HG02623 (cell line): ENCODE measurements around the gene B9D2.
"Not testable (repeated sequence)": the region's sequence is repeated elsewhere in the genome, so short reads cannot be mapped to it uniquely, and the experiment has no call there.

Source experiments
- ATAC-seq: cut with Tn5 transposase; IDR thresholded peaks from one replicate; pipeline ENCODE4 v1.9.1; 2021; ENCODE audit warnings: moderate library complexity; ENCODE audit not compliant: unreplicated experiment

Gene B9D2

GRCh38 chr19:41356984-41357739 lies 6.8 kb downstream of the B9D2 start:
- ATAC-seq: no peak

- no peak for ATAC-seq
These were observed 8.1 kb downstream of the B9D2 start for GRCh38 chr19:41355802-41356201.

DNA sequence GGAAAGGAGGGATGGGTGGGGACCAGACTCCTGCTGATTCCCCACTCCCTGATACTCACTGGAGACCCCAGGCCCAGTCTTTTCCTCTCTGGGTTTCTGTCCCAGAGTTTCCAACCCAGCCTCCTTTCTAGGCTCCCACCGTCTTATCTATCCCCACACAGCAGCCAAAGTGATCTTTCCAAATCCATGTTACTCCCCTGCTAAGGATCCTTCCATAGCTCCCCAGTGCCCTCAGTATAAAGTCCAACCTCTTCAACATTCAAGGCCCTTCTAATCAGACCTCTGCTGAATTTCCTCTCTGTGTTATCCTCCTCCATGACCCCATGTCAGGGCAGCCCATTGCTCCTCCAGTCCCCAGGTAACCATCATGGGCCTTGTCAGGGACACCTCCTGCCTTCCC lies 8.9 kb downstream of the B9D2 start:
- no peak for ATAC-seq

- ATAC-seq: no peak
These were observed 9.5 kb downstream of the B9D2 start for GRCh38 chr19:41354343-41354953.

- peak; percentile 39 for ATAC-seq
These were observed 10.2 kb downstream of the B9D2 start, which contains the start of gene TGFB1 for GRCh38 chr19:41353466-41354342. Gene TGFB1, minus strand, starts transcription at chr19:41353922. Its CDS starts 878 bp downstream, at chr19:41353044.

DNA sequence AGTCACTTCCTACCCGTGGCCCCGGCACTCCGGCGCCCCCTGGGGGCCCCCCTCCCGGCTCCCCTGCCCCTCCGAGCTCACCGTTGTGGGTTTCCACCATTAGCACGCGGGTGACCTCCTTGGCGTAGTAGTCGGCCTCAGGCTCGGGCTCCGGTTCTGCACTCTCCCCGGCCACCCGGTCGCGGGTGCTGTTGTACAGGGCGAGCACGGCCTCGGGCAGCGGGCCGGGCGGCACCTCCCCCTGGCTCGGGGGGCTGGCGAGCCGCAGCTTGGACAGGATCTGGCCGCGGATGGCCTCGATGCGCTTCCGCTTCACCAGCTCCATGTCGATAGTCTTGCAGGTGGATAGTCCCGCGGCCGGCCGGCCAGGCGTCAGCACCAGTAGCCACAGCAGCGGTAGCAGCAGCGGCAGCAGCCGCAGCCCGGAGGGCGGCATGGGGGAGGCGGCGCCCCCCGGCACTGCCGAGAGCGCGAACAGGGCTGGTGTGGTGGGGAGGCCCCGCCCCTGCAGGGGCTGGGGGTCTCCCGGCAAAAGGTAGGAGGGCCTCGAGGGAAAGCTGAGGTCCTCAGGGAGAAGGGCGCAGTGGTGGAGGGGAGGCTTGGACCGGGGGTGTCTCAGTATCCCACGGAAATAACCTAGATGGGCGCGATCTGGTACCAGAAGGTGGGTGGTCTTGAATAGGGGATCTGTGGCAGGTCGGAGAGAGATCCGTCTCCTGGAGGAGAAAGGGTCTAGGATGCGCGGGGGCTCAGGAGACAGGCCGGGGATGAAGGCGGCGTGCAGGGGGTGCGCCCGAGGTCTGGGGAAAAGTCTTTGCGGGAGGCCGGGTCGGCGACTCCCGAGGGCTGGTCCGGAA lies 11.1 kb downstream of the B9D2 start:
- ATAC-seq: no peak

DNA sequence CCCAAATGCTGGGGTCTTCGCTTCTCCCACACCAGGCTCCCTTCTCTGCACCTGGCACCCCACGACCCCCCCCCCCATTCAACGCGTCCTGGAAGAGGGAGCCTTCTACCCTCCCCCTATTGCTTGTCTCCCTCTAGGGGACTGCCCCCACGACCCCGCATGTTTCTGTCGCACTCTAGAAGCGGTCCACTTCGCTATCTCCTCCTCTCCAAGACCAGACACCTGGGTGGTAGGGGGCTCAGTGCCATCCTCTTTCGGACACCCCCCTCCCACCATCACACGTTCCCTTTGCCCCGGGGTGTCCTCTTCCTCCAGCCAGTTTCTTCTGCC lies 11.7 kb downstream of the B9D2 start:
- ATAC-seq: no peak

GRCh38 chr19:41351339-41352245 lies 12.4 kb downstream of the B9D2 start:
- peak; percentile 31 for ATAC-seq

- ATAC-seq: no peak
These were observed 13.1 kb downstream of the B9D2 start for GRCh38 chr19:41350735-41351338.

- not testable (repeated sequence) for ATAC-seq
These were observed 17.0 kb downstream of the B9D2 start for GRCh38 chr19:41346916-41347315.

DNA sequence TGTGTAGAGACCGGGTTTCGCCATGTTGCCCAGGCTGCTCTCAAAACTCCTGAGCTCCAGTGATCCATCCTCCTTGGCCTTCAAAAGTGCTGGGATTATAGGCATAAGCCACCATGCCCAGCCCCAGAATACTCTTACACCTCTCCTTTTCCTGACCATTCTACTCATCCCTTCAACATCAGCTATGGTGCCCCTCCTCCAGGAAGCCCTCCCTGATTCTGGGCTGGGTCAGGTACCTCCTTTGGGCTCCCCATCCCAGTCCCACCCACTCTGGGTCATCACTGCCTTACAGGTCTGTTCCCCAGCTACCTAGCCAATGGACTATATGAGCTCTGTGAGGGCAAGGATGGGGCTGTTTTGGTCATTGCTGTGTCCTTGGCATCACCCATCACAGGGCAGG lies 19.8 kb downstream of the B9D2 start:
- no peak for ATAC-seq

DNA sequence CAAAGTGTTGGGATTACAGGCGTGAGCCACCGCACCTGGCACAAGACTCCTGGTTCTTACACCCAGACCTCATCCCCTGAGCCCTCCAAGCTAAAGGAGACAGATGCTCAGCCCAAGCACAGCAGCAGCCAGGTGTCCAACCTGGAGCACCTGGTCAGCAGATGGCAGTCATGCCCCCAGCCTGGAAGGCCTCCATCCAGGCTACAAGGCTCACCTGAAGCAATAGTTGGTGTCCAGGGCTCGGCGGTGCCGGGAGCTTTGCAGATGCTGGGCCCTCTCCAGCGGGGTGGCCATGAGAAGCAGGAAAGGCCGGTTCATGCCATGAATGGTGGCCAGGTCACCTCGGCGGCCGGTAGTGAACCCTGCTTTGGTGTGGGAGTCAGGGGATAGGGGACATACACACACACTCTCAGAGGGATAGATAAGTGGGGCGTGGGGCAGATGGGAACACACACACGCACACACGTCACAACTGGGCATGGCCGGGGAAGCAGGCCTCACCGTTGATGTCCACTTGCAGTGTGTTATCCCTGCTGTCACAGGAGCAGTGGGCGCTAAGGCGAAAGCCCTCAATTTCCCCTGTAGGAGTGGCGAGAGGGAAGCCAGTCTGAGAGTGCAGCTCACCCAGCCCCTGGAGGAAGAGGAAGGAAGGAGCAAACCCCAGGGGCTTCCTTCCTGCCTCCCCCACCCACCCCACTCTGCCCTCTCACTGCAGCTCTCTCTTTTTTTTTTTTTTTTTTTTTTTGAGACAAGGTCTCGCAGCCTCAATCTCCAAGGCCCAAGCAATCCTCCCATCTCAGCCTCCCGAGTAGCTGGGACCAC lies 22.1 kb downstream of the B9D2 start:
- ATAC-seq: no peak

DNA sequence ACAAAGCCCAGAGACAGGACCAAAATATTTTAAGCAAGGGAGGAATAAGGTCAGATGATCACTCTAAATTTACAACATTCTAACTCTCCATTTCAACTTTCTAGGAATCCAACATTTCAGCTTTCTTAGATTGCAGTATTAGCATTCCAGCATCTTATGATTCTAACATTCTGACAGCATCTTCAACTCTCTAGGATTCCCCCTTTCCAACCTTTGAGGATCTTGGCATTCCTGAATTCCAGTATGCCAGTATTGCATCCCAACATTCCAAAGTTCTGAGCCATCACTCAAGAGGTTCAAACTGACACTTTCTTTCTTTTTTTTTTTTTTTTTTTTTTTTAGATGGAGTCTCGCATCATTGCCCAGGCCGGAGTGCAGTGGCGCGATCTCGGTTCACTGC lies 24.0 kb downstream of the B9D2 start:
- ATAC-seq: no peak

GRCh38 chr19:41335467-41335866 lies 28.5 kb downstream of the B9D2 start:
- no peak for ATAC-seq

DNA sequence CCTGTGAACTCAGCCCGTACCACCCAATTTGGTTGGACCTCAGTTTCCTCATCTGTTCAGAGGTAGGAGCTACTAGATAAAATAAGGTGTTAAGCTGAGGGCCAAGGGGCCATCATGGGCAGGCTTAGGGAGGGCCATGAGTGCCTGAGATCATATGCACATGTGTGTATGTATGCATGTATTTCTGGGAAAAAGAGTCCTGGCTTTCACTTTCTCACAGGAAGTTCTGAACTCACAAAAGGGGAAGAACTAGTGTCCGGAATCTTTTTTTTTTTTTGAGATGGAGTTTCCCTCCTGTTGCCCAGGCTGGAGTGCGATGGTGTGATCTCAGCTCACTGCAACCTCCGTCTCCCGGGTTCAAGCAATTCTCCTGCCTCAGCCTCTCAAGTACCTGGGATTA lies 29.2 kb downstream of the B9D2 start:
- ATAC-seq: no peak

- ATAC-seq: no peak
These were observed 31.5 kb downstream of the B9D2 start for GRCh38 chr19:41332468-41332867.

GRCh38 chr19:41332000-41332399 lies 31.9 kb downstream of the B9D2 start:
- no peak for ATAC-seq

- no peak for ATAC-seq
These were observed 32.8 kb downstream of the B9D2 start for GRCh38 chr19:41330946-41331678.
